Liver (tissue), 9 donors: ENCODE results near the gene DYRK1B. TPM values are rescaled to one million over a fixed set of nuclear protein-coding genes. Genes with fewer than 3 reads are reported as not detected.

Source experiments
- DNase-seq: peaks from one replicate; pipeline ENCODE4 v3.0.0-alpha.2; 2017; ENCODE audit warnings: low spot score
- H3K27ac ChIP-seq, 2 donors: one replicate each; pipeline ENCODE4 v1.7.0; 2013; ENCODE audit warnings: inconsistent platforms in 2 of 2, low read length in 2 of 2, control low read depth in 1 of 2, low read depth in 1 of 2, mild to moderate bottlenecking in 1 of 2
- H3K27me3 ChIP-seq, 4 donors: one replicate each; pipeline versions ENCODE4 v1.6.1 to v1.7.0; 2013; ENCODE audit warnings: low read length in 3 of 4, inconsistent platforms in 1 of 4, mild to moderate bottlenecking in 1 of 4, moderate library complexity in 1 of 4; ENCODE audit not compliant: control insufficient read depth in 4 of 4, insufficient read depth in 4 of 4
- H3K36me3 ChIP-seq, 4 donors: one replicate each; pipeline versions ENCODE4 v1.6.1 to v1.7.0; 2013; ENCODE audit warnings: low read length in 3 of 4, mild to moderate bottlenecking in 3 of 4, low read depth in 1 of 4, moderate library complexity in 1 of 4; ENCODE audit not compliant: control insufficient read depth in 4 of 4, insufficient read depth in 3 of 4
- H3K4me1 ChIP-seq, 4 donors: one replicate each; pipeline versions ENCODE4 v1.6.1 to v1.7.0; 2013; ENCODE audit warnings: low read length in 3 of 4, mild to moderate bottlenecking in 3 of 4, moderate library complexity in 1 of 4; ENCODE audit not compliant: control insufficient read depth in 4 of 4, insufficient read depth in 4 of 4
- H3K4me3 ChIP-seq, 3 donors: one replicate each; pipeline versions ENCODE4 v1.6.1 to v1.7.0; 2013; ENCODE audit warnings: low read length in 3 of 3, control low read depth in 1 of 3, low read depth in 1 of 3, mild to moderate bottlenecking in 1 of 3
- H3K9ac ChIP-seq, 2 donors: one replicate each; pipeline ENCODE4 v1.7.0; 2013; ENCODE audit warnings: low read length in 2 of 2, mild to moderate bottlenecking in 2 of 2, moderate library complexity in 2 of 2, control low read depth in 1 of 2, low read depth in 1 of 2
- H3K9me3 ChIP-seq, 4 donors: one replicate each; pipeline versions ENCODE4 v1.6.1 to v1.7.0; 2013; ENCODE audit warnings: low read length in 3 of 4; ENCODE audit not compliant: control insufficient read depth in 4 of 4
- EGR1 ChIP-seq, 2 donors: IDR thresholded peaks; 2 replicates each; pipeline ENCODE4 v1.6.1; 2016 to 2018; ENCODE audit warnings: antibody characterized with exemption in 2 of 2, low read depth in 2 of 2
- FOXA1 ChIP-seq: IDR thresholded peaks from 2 replicates; pipeline ENCODE4 v1.6.1; 2016; ENCODE audit warnings: antibody characterized with exemption
- FOXA2 ChIP-seq: IDR thresholded peaks from 2 replicates; pipeline ENCODE4 v1.6.1; 2016; ENCODE audit warnings: antibody characterized with exemption
- GABPA ChIP-seq, 2 donors: IDR thresholded peaks in 1 of 2; conservative IDR thresholded peaks in 1 of 2; 2 replicates each; pipeline ENCODE4 v1.6.1; 2016; ENCODE audit warnings: antibody characterized with exemption in 2 of 2, mild to moderate bottlenecking in 1 of 2, moderate library complexity in 1 of 2
- HNF4G ChIP-seq: IDR thresholded peaks from 2 replicates; pipeline ENCODE4 v1.6.1; 2016; ENCODE audit warnings: antibody characterized with exemption
- JUND ChIP-seq, 2 donors: IDR thresholded peaks; 2 replicates each; pipeline ENCODE4 v1.6.1; 2016; ENCODE audit warnings: antibody characterized with exemption in 2 of 2
- NR2F2 ChIP-seq: IDR thresholded peaks from 2 replicates; pipeline ENCODE4 v1.6.1; 2016; ENCODE audit warnings: antibody characterized with exemption
- RXRA ChIP-seq, 2 donors: IDR thresholded peaks; 2 replicates each; pipeline ENCODE4 v1.6.1; 2017 to 2018; ENCODE audit warnings: antibody characterized with exemption in 2 of 2, mild to moderate bottlenecking in 1 of 2
- SP1 ChIP-seq: IDR thresholded peaks from 2 replicates; pipeline ENCODE4 v1.6.1; 2018; ENCODE audit warnings: antibody characterized with exemption, mild to moderate bottlenecking
- TAF1 ChIP-seq: conservative IDR thresholded peaks from 2 replicates; pipeline ENCODE4 v1.6.1; 2016; ENCODE audit warnings: antibody characterized with exemption, mild to moderate bottlenecking
- YY1 ChIP-seq: IDR thresholded peaks from 2 replicates; pipeline ENCODE4 v1.6.1; 2016; ENCODE audit warnings: antibody characterized with exemption, mild to moderate bottlenecking
- WGBS: extraction: QIAGEN DNeasy Blood & Tissue Kit; methylation state at CpG from one replicate; pipeline ENCODE4 v1.1.7; 2013; 5-methylcytosine and 5-hydroxymethylcytosine counted together
- polyA plus RNA-seq, 2 donors: library from polyadenylated mRNA; stranded (reverse) in 1 of 2; unstranded in 1 of 2; fragments of 200-250 nt in 1 of 2; fragments of >200 nt in 1 of 2; fragmentation: Nextera tagmentation in 1 of 2; extraction: Ambion mirVana in 1 of 2; gene quantifications; one replicate each; pipeline versions ENCODE4 v1.2.1 to v1.2.3, GENCODE V29; 2013 to 2015
- total RNA-seq, 2 donors: library from RNA; depleted of rRNA; stranded (reverse); fragments of >200 nt; gene quantifications; one replicate each; pipeline ENCODE4 v1.2.3, GENCODE V29; 2014
- TF ChIP-seq, protein P1 (sequence below): IDR thresholded peaks from 2 replicates; pipeline ENCODE4 v1.6.1; 2016; ENCODE audit warnings: antibody characterized with exemption, mild to moderate bottlenecking
- TF ChIP-seq, protein P2 (sequence below): IDR thresholded peaks from 2 replicates; pipeline ENCODE4 v1.6.1; 2016; ENCODE audit warnings: antibody characterized with exemption
- TF ChIP-seq, protein P3 (sequence below): fragments of 150-350 bp; IDR thresholded peaks from 2 replicates; pipeline ENCODE4 v1.5.1; 2017; ENCODE audit warnings: improper control_type of control experiment, low read depth, low read length; ENCODE audit not compliant: missing input control
- TF ChIP-seq, protein P4 (sequence below): IDR thresholded peaks from 2 replicates; pipeline ENCODE4 v1.6.1; 2016; ENCODE audit warnings: antibody characterized with exemption
- TF ChIP-seq, protein P5 (sequence below): IDR thresholded peaks from 2 replicates; pipeline ENCODE4 v1.6.1; 2016; ENCODE audit warnings: antibody characterized with exemption
- donor health status: healthy.
- donor health status: healthy.
- donor health status: healthy.
- donor health status: healthy.
- donor health status: healthy.

The DYRK1B gene
- total and polyA plus RNA-seq, 4 donors, result 2.8 to 7.6 (median 3.2) TPM

DNA sequence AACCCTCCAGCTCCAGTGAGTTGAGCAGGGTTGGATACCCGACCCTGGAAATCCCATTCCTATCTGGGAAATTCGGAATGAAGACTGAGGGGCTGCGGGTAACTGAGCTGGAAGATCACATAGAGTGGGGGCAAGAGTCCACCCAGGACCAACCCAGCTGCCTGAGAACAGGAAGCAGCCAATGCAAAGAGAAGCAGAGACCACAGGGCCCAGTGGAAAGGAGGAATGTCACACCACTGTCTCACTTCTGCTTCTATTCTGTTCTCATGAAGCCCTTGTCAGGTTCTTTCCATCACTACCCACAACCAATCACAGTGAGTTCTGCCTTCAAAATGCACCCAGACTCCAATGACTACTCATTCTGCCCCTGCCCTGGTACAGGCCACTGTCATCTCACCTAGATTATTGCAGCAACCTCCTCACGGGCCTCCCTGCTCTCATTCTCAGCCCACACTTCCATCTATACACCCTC lies 15.3 kb downstream of the DYRK1B start:
- Histone ChIP-seq H3K36me3 (peaks cover 0 to 3% (median 0%) of the 10 kb centered on the region in 4 donors), H3K4me1 (peaks cover 1 to 3% (median 3%) of the 10 kb centered on the region in 4 donors), H3K27ac (no peak overlapping the region), H3K9me3 (no peaks in the 10 kb centered on the region), H3K9ac (no peak overlapping the region), H3K4me3 (no peak overlapping the region), H3K27me3 (no peaks in the 10 kb centered on the region)
- 92% methylated on average over 4 of the region's 4 CpGs for WGBS
- TF ChIP-seq FOXA1, result no peak
- no peak for TF ChIP-seq GABPA (IDR thresholded peaks at IDR 0.05 in 1 of 2, conservative IDR thresholded peaks at IDR 0.05 in 1 of 2)
- TF ChIP-seq, protein P1, sequence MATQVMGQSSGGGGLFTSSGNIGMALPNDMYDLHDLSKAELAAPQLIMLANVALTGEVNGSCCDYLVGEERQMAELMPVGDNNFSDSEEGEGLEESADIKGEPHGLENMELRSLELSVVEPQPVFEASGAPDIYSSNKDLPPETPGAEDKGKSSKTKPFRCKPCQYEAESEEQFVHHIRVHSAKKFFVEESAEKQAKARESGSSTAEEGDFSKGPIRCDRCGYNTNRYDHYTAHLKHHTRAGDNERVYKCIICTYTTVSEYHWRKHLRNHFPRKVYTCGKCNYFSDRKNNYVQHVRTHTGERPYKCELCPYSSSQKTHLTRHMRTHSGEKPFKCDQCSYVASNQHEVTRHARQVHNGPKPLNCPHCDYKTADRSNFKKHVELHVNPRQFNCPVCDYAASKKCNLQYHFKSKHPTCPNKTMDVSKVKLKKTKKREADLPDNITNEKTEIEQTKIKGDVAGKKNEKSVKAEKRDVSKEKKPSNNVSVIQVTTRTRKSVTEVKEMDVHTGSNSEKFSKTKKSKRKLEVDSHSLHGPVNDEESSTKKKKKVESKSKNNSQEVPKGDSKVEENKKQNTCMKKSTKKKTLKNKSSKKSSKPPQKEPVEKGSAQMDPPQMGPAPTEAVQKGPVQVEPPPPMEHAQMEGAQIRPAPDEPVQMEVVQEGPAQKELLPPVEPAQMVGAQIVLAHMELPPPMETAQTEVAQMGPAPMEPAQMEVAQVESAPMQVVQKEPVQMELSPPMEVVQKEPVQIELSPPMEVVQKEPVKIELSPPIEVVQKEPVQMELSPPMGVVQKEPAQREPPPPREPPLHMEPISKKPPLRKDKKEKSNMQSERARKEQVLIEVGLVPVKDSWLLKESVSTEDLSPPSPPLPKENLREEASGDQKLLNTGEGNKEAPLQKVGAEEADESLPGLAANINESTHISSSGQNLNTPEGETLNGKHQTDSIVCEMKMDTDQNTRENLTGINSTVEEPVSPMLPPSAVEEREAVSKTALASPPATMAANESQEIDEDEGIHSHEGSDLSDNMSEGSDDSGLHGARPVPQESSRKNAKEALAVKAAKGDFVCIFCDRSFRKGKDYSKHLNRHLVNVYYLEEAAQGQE, result no peak
- TF ChIP-seq, protein P2, sequence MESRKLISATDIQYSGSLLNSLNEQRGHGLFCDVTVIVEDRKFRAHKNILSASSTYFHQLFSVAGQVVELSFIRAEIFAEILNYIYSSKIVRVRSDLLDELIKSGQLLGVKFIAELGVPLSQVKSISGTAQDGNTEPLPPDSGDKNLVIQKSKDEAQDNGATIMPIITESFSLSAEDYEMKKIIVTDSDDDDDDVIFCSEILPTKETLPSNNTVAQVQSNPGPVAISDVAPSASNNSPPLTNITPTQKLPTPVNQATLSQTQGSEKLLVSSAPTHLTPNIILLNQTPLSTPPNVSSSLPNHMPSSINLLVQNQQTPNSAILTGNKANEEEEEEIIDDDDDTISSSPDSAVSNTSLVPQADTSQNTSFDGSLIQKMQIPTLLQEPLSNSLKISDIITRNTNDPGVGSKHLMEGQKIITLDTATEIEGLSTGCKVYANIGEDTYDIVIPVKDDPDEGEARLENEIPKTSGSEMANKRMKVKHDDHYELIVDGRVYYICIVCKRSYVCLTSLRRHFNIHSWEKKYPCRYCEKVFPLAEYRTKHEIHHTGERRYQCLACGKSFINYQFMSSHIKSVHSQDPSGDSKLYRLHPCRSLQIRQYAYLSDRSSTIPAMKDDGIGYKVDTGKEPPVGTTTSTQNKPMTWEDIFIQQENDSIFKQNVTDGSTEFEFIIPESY, result no peak
- TF ChIP-seq SP1, result no peak
- no peak for TF ChIP-seq FOXA2
- TF ChIP-seq HNF4G, result no peak
- no peak for TF ChIP-seq EGR1 (IDR thresholded peaks at IDR 0.05; ENCODE audit: low read depth in 2 of 2)
- TF ChIP-seq NR2F2, result no peak
- TF ChIP-seq, protein P3, sequence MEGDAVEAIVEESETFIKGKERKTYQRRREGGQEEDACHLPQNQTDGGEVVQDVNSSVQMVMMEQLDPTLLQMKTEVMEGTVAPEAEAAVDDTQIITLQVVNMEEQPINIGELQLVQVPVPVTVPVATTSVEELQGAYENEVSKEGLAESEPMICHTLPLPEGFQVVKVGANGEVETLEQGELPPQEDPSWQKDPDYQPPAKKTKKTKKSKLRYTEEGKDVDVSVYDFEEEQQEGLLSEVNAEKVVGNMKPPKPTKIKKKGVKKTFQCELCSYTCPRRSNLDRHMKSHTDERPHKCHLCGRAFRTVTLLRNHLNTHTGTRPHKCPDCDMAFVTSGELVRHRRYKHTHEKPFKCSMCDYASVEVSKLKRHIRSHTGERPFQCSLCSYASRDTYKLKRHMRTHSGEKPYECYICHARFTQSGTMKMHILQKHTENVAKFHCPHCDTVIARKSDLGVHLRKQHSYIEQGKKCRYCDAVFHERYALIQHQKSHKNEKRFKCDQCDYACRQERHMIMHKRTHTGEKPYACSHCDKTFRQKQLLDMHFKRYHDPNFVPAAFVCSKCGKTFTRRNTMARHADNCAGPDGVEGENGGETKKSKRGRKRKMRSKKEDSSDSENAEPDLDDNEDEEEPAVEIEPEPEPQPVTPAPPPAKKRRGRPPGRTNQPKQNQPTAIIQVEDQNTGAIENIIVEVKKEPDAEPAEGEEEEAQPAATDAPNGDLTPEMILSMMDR, result no peak
- no peak for TF ChIP-seq JUND (IDR thresholded peaks at IDR 0.05)
- no peak for TF ChIP-seq RXRA (IDR thresholded peaks at IDR 0.05)
- TF ChIP-seq TAF1, result no peak
- TF ChIP-seq, protein P4, sequence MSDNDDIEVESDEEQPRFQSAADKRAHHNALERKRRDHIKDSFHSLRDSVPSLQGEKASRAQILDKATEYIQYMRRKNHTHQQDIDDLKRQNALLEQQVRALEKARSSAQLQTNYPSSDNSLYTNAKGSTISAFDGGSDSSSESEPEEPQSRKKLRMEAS, result no peak
- TF ChIP-seq, protein P5, sequence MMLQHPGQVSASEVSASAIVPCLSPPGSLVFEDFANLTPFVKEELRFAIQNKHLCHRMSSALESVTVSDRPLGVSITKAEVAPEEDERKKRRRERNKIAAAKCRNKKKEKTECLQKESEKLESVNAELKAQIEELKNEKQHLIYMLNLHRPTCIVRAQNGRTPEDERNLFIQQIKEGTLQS, result no peak
- no peak for TF ChIP-seq YY1
- no peak for DNase-seq
